H1 (cell line): ENCODE results near the gene STX8. TPM values are rescaled to one million over a fixed set of nuclear protein-coding genes. Genes with fewer than 3 reads are reported as not detected.

Source experiments
- CTCF ChIA-PET: fragments of 300-600 bp; sonication (Branson Sonifier 250); formaldehyde crosslinking; loops from one replicate; lab custom pipeline; 2021; ENCODE audit not compliant: partially characterized antibody; lab: Charles Lee
- POLR2A ChIA-PET: fragments of 300-600 bp; sonication (Branson Sonifier 250); formaldehyde crosslinking; loops from one replicate; lab custom pipeline; 2021; ENCODE audit warnings: inconsistent platforms; ENCODE audit not compliant: partially characterized antibody; lab: Charles Lee
- DNase-seq, 2 experiments: peaks; one replicate each; pipeline versions ENCODE4 v3.0.0 to v3.0.0-alpha.2; 2010 to 2022; ENCODE audit warnings: low spot score in 2 of 2, low read depth in 1 of 2, mixed read lengths in 1 of 2
- FAIRE-seq: peaks from 2 replicates; lab custom pipeline; 2011; peaks lifted over from hg19 to GRCh38; lab: Jason Lieb, UNC
- H2AFZ ChIP-seq: 2 replicates; pipeline ENCODE4 v1.8.1; 2012; ENCODE audit warnings: low read length, inconsistent platforms
- H2AK5ac ChIP-seq: 2 replicates; pipeline ENCODE4 v1.6.1; 2013; ENCODE audit warnings: low read depth, low read length
- H2BK120ac ChIP-seq: replicated peaks from 2 replicates; pipeline ENCODE3; 2013; ENCODE audit warnings: low read depth, low read length, inconsistent platforms
- H2BK12ac ChIP-seq: 2 replicates; pipeline ENCODE4 v1.6.1; 2013; ENCODE audit warnings: low read depth, low read length
- H2BK15ac ChIP-seq: 2 replicates; pipeline ENCODE4 v1.6.1; 2013; ENCODE audit warnings: low read length
- H2BK20ac ChIP-seq: 2 replicates; pipeline ENCODE4 v1.6.1; 2013; ENCODE audit warnings: low read length
- H2BK5ac ChIP-seq: 2 replicates; pipeline ENCODE4 v1.6.1; 2013; ENCODE audit warnings: low read depth, low read length
- H3K14ac ChIP-seq: 2 replicates; pipeline ENCODE4 v1.6.1; 2013; ENCODE audit warnings: inconsistent platforms; ENCODE audit not compliant: insufficient read length
- H3K18ac ChIP-seq: 2 replicates; pipeline ENCODE4 v1.6.1; 2013; ENCODE audit warnings: low read length; ENCODE audit errors: extremely low read depth
- H3K23ac ChIP-seq: 2 replicates; pipeline ENCODE4 v1.6.1; 2013; ENCODE audit warnings: inconsistent platforms; ENCODE audit not compliant: insufficient read length
- H3K23me2 ChIP-seq: 2 replicates; pipeline ENCODE4 v1.6.1; 2013; ENCODE audit warnings: low read depth, low read length
- H3K27ac ChIP-seq: 2 replicates; pipeline ENCODE4 v1.6.1; 2011; ENCODE audit warnings: low read depth, low read length, inconsistent platforms
- H3K27me3 ChIP-seq, 4 experiments: replicated peaks in 1 of 4; 1 replicate in 1 of 4; 2 replicates in 3 of 4; pipeline versions ENCODE4 v1.6.1 to v1.8.1; 2011 to 2013; ENCODE audit warnings: low read length in 3 of 4, mild to moderate bottlenecking in 3 of 4, inconsistent platforms in 2 of 4, mixed read lengths in 2 of 4, moderate library complexity in 1 of 4; ENCODE audit not compliant: control insufficient read depth in 3 of 4, insufficient read depth in 3 of 4; ENCODE audit errors: extremely low read depth in 1 of 4
- H3K36me3 ChIP-seq, 4 experiments: 2 replicates each; pipeline versions ENCODE4 v1.6.1 to v1.8.1; 2011 to 2013; ENCODE audit warnings: mild to moderate bottlenecking in 4 of 4, low read length in 3 of 4, moderate library complexity in 2 of 4, control low read depth in 1 of 4, inconsistent platforms in 1 of 4; ENCODE audit not compliant: insufficient read depth in 4 of 4, control insufficient read depth in 2 of 4
- H3K4ac ChIP-seq: replicated peaks from 2 replicates; pipeline ENCODE3; 2013; ENCODE audit warnings: low read length, low read depth, mixed read lengths, inconsistent platforms; ENCODE audit not compliant: insufficient read length
- H3K4me1 ChIP-seq, 4 experiments: replicated peaks in 1 of 4; 1 replicate in 1 of 4; 2 replicates in 3 of 4; pipeline versions ENCODE4 v1.6.1 to v1.8.1; 2011 to 2013; ENCODE audit warnings: low read length in 3 of 4, inconsistent platforms in 2 of 4, mixed read lengths in 1 of 4; ENCODE audit not compliant: insufficient read depth in 4 of 4, control insufficient read depth in 3 of 4
- H3K4me2 ChIP-seq, 2 experiments: 2 replicates each; pipeline versions ENCODE4 v1.6.1 to v1.8.1; 2011 to 2013; ENCODE audit warnings: low read depth in 2 of 2, low read length in 2 of 2, control low read depth in 1 of 2, inconsistent platforms in 1 of 2, mild to moderate bottlenecking in 1 of 2; ENCODE audit not compliant: insufficient read depth in 1 of 2
- H3K4me3 ChIP-seq, 4 experiments: fragments of 200-600, 300-600 bp in 1 of 4; sonication (generic), shearing (Covaris generic), sonication (Bioruptor Twin) in 1 of 4; 2 replicates each; pipeline versions ENCODE4 v1.5.1 to v1.8.1; 2011 to 2016; ENCODE audit warnings: low read length in 4 of 4, low read depth in 3 of 4, control low read depth in 2 of 4, inconsistent platforms in 2 of 4, mild to moderate bottlenecking in 2 of 4, mixed read lengths in 1 of 4, moderate library complexity in 1 of 4; ENCODE audit not compliant: insufficient read depth in 2 of 4; ENCODE audit errors: extremely low read depth in 1 of 4
- H3K56ac ChIP-seq: replicated peaks from 2 replicates; pipeline ENCODE3; 2013; ENCODE audit warnings: low read depth, mild to moderate bottlenecking, mixed read lengths, low read length, inconsistent platforms; ENCODE audit not compliant: insufficient read length
- H3K79me1 ChIP-seq: 2 replicates; pipeline ENCODE4 v1.6.1; 2013; ENCODE audit warnings: low read depth, low read length, control low read depth
- H3K79me2 ChIP-seq, 2 experiments: 2 replicates each; pipeline versions ENCODE4 v1.6.1 to v1.8.1; 2012 to 2013; ENCODE audit warnings: low read length in 2 of 2, mild to moderate bottlenecking in 2 of 2, inconsistent platforms in 1 of 2; ENCODE audit not compliant: insufficient read depth in 2 of 2, control insufficient read depth in 1 of 2
- H3K9ac ChIP-seq, 4 experiments: replicated peaks in 1 of 4; 1 replicate in 1 of 4; 2 replicates in 3 of 4; pipeline versions ENCODE4 v1.6.1 to v1.8.1; 2011 to 2013; ENCODE audit warnings: low read depth in 3 of 4, low read length in 3 of 4, control low read depth in 2 of 4, mild to moderate bottlenecking in 2 of 4, moderate library complexity in 2 of 4, inconsistent platforms in 1 of 4; ENCODE audit errors: extremely low read depth in 1 of 4
- H3K9me3 ChIP-seq, 2 experiments: 2 replicates each; pipeline versions ENCODE4 v1.6.1 to v1.8.1; 2012 to 2013; ENCODE audit warnings: mild to moderate bottlenecking in 2 of 2, moderate library complexity in 2 of 2, control low read depth in 1 of 2, inconsistent platforms in 1 of 2, low read depth in 1 of 2, low read length in 1 of 2, mixed read lengths in 1 of 2; ENCODE audit not compliant: insufficient read depth in 2 of 2
- H4K20me1 ChIP-seq, 2 experiments: replicated peaks in 1 of 2; 2 replicates each; pipeline versions ENCODE3 to v1.8.1; 2011 to 2013; ENCODE audit warnings: inconsistent platforms in 2 of 2, low read length in 2 of 2, mild to moderate bottlenecking in 1 of 2; ENCODE audit not compliant: insufficient read depth in 2 of 2, control insufficient read depth in 1 of 2
- H4K5ac ChIP-seq: 2 replicates; pipeline ENCODE4 v1.6.1; 2013; ENCODE audit warnings: low read length, low read depth, mixed read lengths, inconsistent platforms; ENCODE audit not compliant: insufficient read length
- H4K8ac ChIP-seq: 2 replicates; pipeline ENCODE4 v1.8.0; 2013; ENCODE audit warnings: mild to moderate bottlenecking, moderate library complexity, low read length, inconsistent platforms; ENCODE audit not compliant: insufficient read depth; ENCODE audit errors: extremely low read depth
- H4K91ac ChIP-seq: replicated peaks from 2 replicates; pipeline ENCODE3; 2013; ENCODE audit warnings: low read length, mixed read lengths, inconsistent platforms; ENCODE audit not compliant: insufficient read length
- HDAC2 ChIP-seq, 2 experiments: fragments of 300-600 bp in 1 of 2; sonication (generic) in 1 of 2; IDR thresholded peaks; 2 replicates each; pipeline ENCODE4 v1.6.1; 2011 to 2012; ENCODE audit warnings: low read depth in 2 of 2, low read length in 2 of 2, mild to moderate bottlenecking in 2 of 2, moderate library complexity in 2 of 2, borderline replicate concordance in 1 of 2, inconsistent platforms in 1 of 2
- JUND ChIP-seq: IDR thresholded peaks from 2 replicates; pipeline ENCODE4 v1.6.1; 2011; ENCODE audit warnings: mild to moderate bottlenecking, improper control_type of control experiment, low read length
- MAX ChIP-seq: IDR thresholded peaks from 2 replicates; pipeline ENCODE4 v1.6.1; 2012; ENCODE audit warnings: inconsistent platforms
- RNF2 ChIP-seq: fragments of 200-900, 300-1000 bp; sonication (generic); IDR thresholded peaks from 2 replicates; pipeline ENCODE4 v1.7.1; 2016; ENCODE audit warnings: borderline replicate concordance, low read depth, mild to moderate bottlenecking, antibody characterized with exemption, low read length; ENCODE audit not compliant: poor library complexity, severe bottlenecking; ENCODE audit errors: missing control alignments
- SAP30 ChIP-seq: fragments of 300-600 bp; sonication (generic); IDR thresholded peaks from 2 replicates; pipeline ENCODE4 v1.7.1; 2012; ENCODE audit warnings: low read length, moderate library complexity, mild to moderate bottlenecking, inconsistent platforms; ENCODE audit not compliant: insufficient read depth, insufficient replicate concordance
- SIRT6 ChIP-seq: IDR thresholded peaks from one replicate; pipeline ENCODE4 v1.7.1; 2012; ENCODE audit warnings: low read length, inconsistent platforms
- TAF7 ChIP-seq: optimal IDR thresholded peaks from 2 replicates; pipeline ENCODE3; 2011; ENCODE audit warnings: low read depth, mild to moderate bottlenecking, inconsistent platforms, low read length, moderate library complexity, borderline replicate concordance
- WGBS, 2 experiments: shearing (Covaris generic) in 1 of 2; methylation state at CpG; one replicate each; pipeline versions ENCODE4 v1.1.6 to v1.1.7; 2013 to 2015; ENCODE audit warnings: low lambda C conversion rate in 2 of 2, mixed read lengths in 2 of 2, inconsistent platforms in 1 of 2, low coverage in 1 of 2, missing lambda C conversion rate in 1 of 2; ENCODE audit not compliant: insufficient replicate concordance in 2 of 2, insufficient coverage in 1 of 2, insufficient read length in 1 of 2; ENCODE audit errors: extremely low coverage in 1 of 2, missing lambda C conversion rate in 1 of 2; 5-methylcytosine and 5-hydroxymethylcytosine counted together
- polyA plus RNA-seq, 7 experiments: library from polyadenylated mRNA; depleted of rRNA in 3 of 7; stranded (reverse) in 5 of 7; unstranded in 2 of 7; fragments of >200 nt in 5 of 7; fragments of 200-250 nt in 2 of 7; gene quantifications; 1 replicate in 5 of 7; 2 replicates in 1 of 7; 4 replicates in 1 of 7; pipeline versions ENCODE4 v1.2.1 to v1.2.3, GENCODE V29; 2011 to 2013; ENCODE audit warnings: missing spikeins in 2 of 7, mixed read lengths in 2 of 7
- total RNA-seq: library from RNA; stranded (reverse); fragmentation: NEBNext Ultra II Directional; extraction: Animal tissue kit (Norgen Biotek cat#: 25700); gene quantifications from 2 replicates; pipeline ENCODE4 v1.2.1, GENCODE V29; 2021

STX8 gene
- total and polyA plus RNA-seq, 2 of the 8 experiments (the other 6 are each of a cell fraction or from before 2014, with no cell fraction given), result 22.8 to 42.5 TPM

GRCh38 chr17:9203771-9204425 lies 371.7 kb downstream of the STX8 start:
- Histone ChIP-seq H3K4me1 (no peaks in the 10 kb centered on the region; a peak in 1 of 7 replicates), H3K23ac (no peak overlapping the region), H3K18ac (no peak overlapping the region), H2BK20ac (no peak overlapping the region), H3K27ac (no peak overlapping the region)
- CTCF ChIA-PET, result interaction anchor here (1.0 to 1.4 kb wide), 3 partner anchors 8 to 42 kb away, joined by 3 to 5 read pairs (median 3); no protein-coding TSS in a partner anchor
- TF ChIP-seq SIRT6, result no peak
- no peak for TF ChIP-seq JUND
- TF ChIP-seq HDAC2 (IDR thresholded peaks at IDR 0.05; ENCODE audit: borderline replicate concordance in 1 of 2, low read depth in 2 of 2, low read length in 2 of 2), result no peak
- no peak for TF ChIP-seq TAF7
- no peak for TF ChIP-seq RNF2
- no peak for TF ChIP-seq SAP30
- no peak for TF ChIP-seq MAX
- TF ChIP-seq, all 59 proteins: peak for 0
- H4K8ac ChIP-seq, result no peak overlapping the region
- no peak overlapping the region for H2BK120ac ChIP-seq
- 0 out of 2 replicates have a peak overlapping the region, but pooled peaks have one; percentile 5 for H2AK5ac ChIP-seq
- WGBS, 2 experiments, result 96% methylated on average over 2 of the region's 3 CpGs; no CpG with 5 or more reads in 1 of the 2 experiments
- no peak overlapping the region for H4K5ac ChIP-seq
- POLR2A ChIA-PET, result interaction anchor here (0.7 kb wide), 1 partner anchor 208 kb away, joined by 3 read pairs; no protein-coding TSS in a partner anchor
- H4K20me1 ChIP-seq, result no peaks in the 10 kb centered on the region
- no peaks in the 10 kb centered on the region for H3K79me2 ChIP-seq
- H3K79me1 ChIP-seq, result no peaks in the 10 kb centered on the region
- no peaks in the 10 kb centered on the region for H3K23me2 ChIP-seq
- H3K4me2 ChIP-seq, result no peak overlapping the region
- H3K27me3 ChIP-seq, result no peaks in the 10 kb centered on the region; a peak in 1 of 7 replicates
- no peak overlapping the region for H3K9ac ChIP-seq
- H3K36me3 ChIP-seq, result no peaks in the 10 kb centered on the region
- no peak overlapping the region for H3K56ac ChIP-seq
- H2BK5ac ChIP-seq, result no peak overlapping the region
- no peak overlapping the region for H2BK15ac ChIP-seq
- H2BK12ac ChIP-seq, result no peak overlapping the region
- H3K4ac ChIP-seq, result no peak overlapping the region
- no peak overlapping the region for H2AFZ ChIP-seq
- no peak overlapping the region for H3K4me3 ChIP-seq
- no peak overlapping the region for H3K14ac ChIP-seq
- FAIRE-seq (no peak), DNase-seq (no peak)
- H3K9me3 ChIP-seq, result no peaks in the 10 kb centered on the region
- H4K91ac ChIP-seq, result no peak overlapping the region
